Suppressor macrophage (primary cell): ENCODE measurements around the gene FFAR3.

Experiments used
- DNase-seq, 4 experiments: peaks; one replicate each; pipeline ENCODE4 v3.0.0-alpha.2; 2020 to 2022

FFAR3 gene

GRCh38 chr19:35331551-35332214 is 26.6 kb upstream of the FFAR3 start:
- DNase-seq = no peak

- DNase-seq = no peak
Measured at GRCh38 chr19:35332817-35333216, 25.4 kb upstream of the FFAR3 start.

GRCh38 chr19:35334144-35334753 is 24.0 kb upstream of the FFAR3 start:
- no peak for DNase-seq

- DNase-seq = no peak
Measured at GRCh38 chr19:35336166-35336955, 21.9 kb upstream of the FFAR3 start.

- DNase-seq = no peak
Measured at GRCh38 chr19:35337097-35337983, 20.9 kb upstream of the FFAR3 start.

GRCh38 chr19:35337984-35338296 is 20.3 kb upstream of the FFAR3 start:
- DNase-seq = no peak

- no peak for DNase-seq
Measured at GRCh38 chr19:35340431-35340830, 17.8 kb upstream of the FFAR3 start.

GRCh38 chr19:35341006-35341405 is 17.3 kb upstream of the FFAR3 start:
- no peak for DNase-seq

- no peak for DNase-seq
Measured at GRCh38 chr19:35341565-35342225, 16.6 kb upstream of the FFAR3 start.

GRCh38 chr19:35342430-35342829 is 15.8 kb upstream of the FFAR3 start:
- DNase-seq = no peak

GRCh38 chr19:35344511-35345031 is 13.7 kb upstream of the FFAR3 start:
- no peak for DNase-seq

- DNase-seq = no peak
Measured at GRCh38 chr19:35345671-35346111, 12.6 kb upstream of the FFAR3 start.

- peak; percentile 43 to 68 (median 54) for DNase-seq
Measured at GRCh38 chr19:35346193-35347052, 11.8 kb upstream of the FFAR3 start.

- peak; percentile 86 to 93 (median 89) for DNase-seq
Measured at GRCh38 chr19:35347171-35347929, 10.9 kb upstream of the FFAR3 start, which contains the start of gene FFAR1. FFAR1 (plus strand) TSS chr19:35347902; CDS start chr19:35351552, 3,650 bp downstream.

- no peak for DNase-seq
Measured at GRCh38 chr19:35347930-35348298, 10.3 kb upstream of the FFAR3 start.

- DNase-seq = no peak
Measured at GRCh38 chr19:35348911-35349611, 9.2 kb upstream of the FFAR3 start.

- no peak for DNase-seq
Measured at GRCh38 chr19:35349614-35350521, 8.4 kb upstream of the FFAR3 start.

- DNase-seq = no peak
Measured at GRCh38 chr19:35350591-35350990, 7.7 kb upstream of the FFAR3 start.
